WERI-Rb-1 (cell line): Measurements from ENCODE around the gene KIR2DL4.
"Not testable (repeated sequence)": the region's sequence is repeated elsewhere in the genome, so short reads cannot be mapped to it uniquely, and the experiment has no call there.

ENCODE experiments used
- DNase-seq: peaks from one replicate; pipeline ENCODE4 v3.0.0-alpha.2; 2020
- H3K27ac ChIP-seq: fragments of 250-450 bp; sonication (Bioruptor Pico); 2 replicates; pipeline ENCODE4 v1.5.1; 2020; ENCODE audit warnings: mild to moderate bottlenecking, moderate library complexity
- H3K27me3 ChIP-seq: fragments of 250-450 bp; sonication (Bioruptor Pico); 2 replicates; pipeline ENCODE4 v1.5.1; 2021; ENCODE audit warnings: mild to moderate bottlenecking, low read depth, moderate library complexity; ENCODE audit not compliant: insufficient read depth, severe bottlenecking
- H3K36me3 ChIP-seq: fragments of 250-450 bp; sonication (Bioruptor Pico); 2 replicates; pipeline ENCODE4 v1.5.1; 2020; ENCODE audit warnings: mild to moderate bottlenecking, moderate library complexity
- H3K4me3 ChIP-seq: 2 replicates; pipeline ENCODE4 v1.5.1; 2011; ENCODE audit warnings: low read depth, mild to moderate bottlenecking, control low read depth, low read length
- H3K9me3 ChIP-seq: fragments of 250-450 bp; sonication (Bioruptor Pico); 2 replicates; pipeline ENCODE4 v1.5.1; 2021; ENCODE audit warnings: mild to moderate bottlenecking, moderate library complexity; ENCODE audit not compliant: severe bottlenecking
- CTCF ChIP-seq: IDR thresholded peaks from 2 replicates; pipeline ENCODE4 v1.5.1; 2011; ENCODE audit warnings: low read depth, mild to moderate bottlenecking, control low read depth, inconsistent platforms, low read length

The KIR2DL4 gene

GRCh38 chr19:54817670-54818536 lies 14.5 kb downstream of the KIR2DL4 start:
- Histone ChIP-seq H3K36me3 (no peaks in the 10 kb centered on the region), H3K27me3 (peaks cover 11% of the 10 kb centered on the region), H3K4me3 (no peak overlapping the region), H3K9me3 (no peaks in the 10 kb centered on the region), H3K27ac (no peak overlapping the region)
- no peak for TF ChIP-seq CTCF
- no peak for DNase-seq

GRCh38 chr19:54824416-54824815 lies 21.0 kb downstream of the KIR2DL4 start:
- H3K4me3 ChIP-seq, H3K9me3 ChIP-seq, H3K27me3 ChIP-seq, H3K27ac ChIP-seq, DNase-seq, H3K36me3 ChIP-seq: not testable (repeated sequence)

GRCh38 chr19:54825326-54825725 lies 21.9 kb downstream of the KIR2DL4 start:
- not testable (repeated sequence) for DNase-seq, H3K4me3 ChIP-seq, H3K27ac ChIP-seq, H3K36me3 ChIP-seq, H3K9me3 ChIP-seq, H3K27me3 ChIP-seq

- DNase-seq, H3K27ac ChIP-seq, H3K4me3 ChIP-seq, H3K36me3 ChIP-seq, H3K27me3 ChIP-seq, H3K9me3 ChIP-seq: not testable (repeated sequence)
Observed at GRCh38 chr19:54828064-54828463, 24.7 kb downstream of the KIR2DL4 start.

- H3K27ac ChIP-seq, H3K27me3 ChIP-seq, H3K9me3 ChIP-seq, H3K36me3 ChIP-seq, DNase-seq, H3K4me3 ChIP-seq: not testable (repeated sequence)
Observed at GRCh38 chr19:54832496-54832895, 29.1 kb downstream of the KIR2DL4 start, which contains the start of gene KIR2DS4. Gene KIR2DS4, plus strand, starts transcription at chr19:54832676.

GRCh38 chr19:54835126-54835525 lies 31.7 kb downstream of the KIR2DL4 start:
- not testable (repeated sequence) for H3K36me3 ChIP-seq, H3K9me3 ChIP-seq

GRCh38 chr19:54837522-54837921 lies 34.1 kb downstream of the KIR2DL4 start:
- not testable (repeated sequence) for H3K36me3 ChIP-seq, H3K27me3 ChIP-seq, H3K4me3 ChIP-seq, H3K27ac ChIP-seq, H3K9me3 ChIP-seq, DNase-seq

More at GRCh38 chr19:54835126-54835525, 31.7 kb downstream of the KIR2DL4 start:
- not testable (repeated sequence) for DNase-seq, H3K4me3 ChIP-seq, H3K27ac ChIP-seq, H3K27me3 ChIP-seq

GRCh38 chr19:54843171-54843570 lies 39.8 kb downstream of the KIR2DL4 start:
- not testable (repeated sequence) for H3K27me3 ChIP-seq, H3K9me3 ChIP-seq, DNase-seq, H3K4me3 ChIP-seq, H3K36me3 ChIP-seq, H3K27ac ChIP-seq

- H3K27me3 ChIP-seq: peaks cover 18% of the 10 kb centered on the region
- not testable (repeated sequence) for H3K4me3 ChIP-seq, H3K27ac ChIP-seq, H3K36me3 ChIP-seq, H3K9me3 ChIP-seq, DNase-seq
Observed at GRCh38 chr19:54850061-54850640, 46.7 kb downstream of the KIR2DL4 start, which contains the start of gene KIR3DL2. Gene KIR3DL2, plus strand, starts transcription at chr19:54850443. Its CDS starts 33 bp downstream, at chr19:54850476.

- no peaks in the 10 kb centered on the region for H3K9me3 ChIP-seq
Observed at GRCh38 chr19:54850930-54851329, 47.5 kb downstream of the KIR2DL4 start.

More at GRCh38 chr19:54850930-54851329, 47.5 kb downstream of the KIR2DL4 start:
- H3K27ac ChIP-seq: no peak overlapping the region
- H3K27me3 ChIP-seq: peaks cover 18% of the 10 kb centered on the region
- no peaks in the 10 kb centered on the region for H3K36me3 ChIP-seq
- DNase-seq: no peak
- H3K4me3 ChIP-seq: no peak overlapping the region
- no peak for TF ChIP-seq CTCF
